Measurements from ENCODE around the gene PSMD14. TPM values are rescaled to one million over a fixed set of nuclear protein-coding genes. Genes with fewer than 3 reads are reported as not detected.

PSMD14 gene
- total and polyA plus RNA-seq, 7 donors = 27.3 to 50.2 (median 38.5) TPM

GRCh38 chr2:161420406-161421074 is 112.3 kb downstream of the PSMD14 start:
- Histone ChIP-seq H3K36me3 (no peaks in the 10 kb centered on the region), H3K27me3 (peaks cover 66 to 100% (median 97%) of the 10 kb centered on the region in 3 donors)
- no peak for TF ChIP-seq POLR2A (IDR thresholded peaks at IDR 0.05)
- no peak for TF ChIP-seq CTCF (IDR thresholded peaks at IDR 0.05)
- TF ChIP-seq POLR2AphosphoS5 (IDR thresholded peaks at IDR 0.05) = no peak
- no peak for TF ChIP-seq EP300 (IDR thresholded peaks at IDR 0.05)

DNA sequence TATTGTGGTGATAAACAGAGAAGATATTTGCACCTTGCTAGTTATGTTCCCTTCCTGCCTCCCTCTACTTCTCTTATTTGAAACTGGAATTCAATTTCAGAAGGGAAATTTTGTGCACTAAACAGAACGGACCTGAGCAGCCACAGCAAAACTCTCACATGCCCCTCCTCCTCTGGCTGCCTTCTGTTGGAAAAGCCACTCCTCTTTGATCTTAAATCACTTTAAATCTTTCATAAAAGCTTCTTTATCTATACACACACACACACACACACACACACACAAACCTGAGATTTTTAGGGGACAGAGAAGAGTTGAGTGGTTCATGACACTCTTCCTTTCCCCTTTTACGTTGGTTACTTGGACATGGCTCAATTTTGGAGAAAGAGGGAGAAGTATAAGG is 113.5 kb downstream of the PSMD14 start:
- Histone ChIP-seq H3K36me3 (no peaks in the 10 kb centered on the region), H3K27ac (no peak overlapping the region), H3K27me3 (peaks cover 62 to 100% (median 97%) of the 10 kb centered on the region in 3 donors), H3K4me3 (no peak overlapping the region), H3K9me3 (no peaks in the 10 kb centered on the region), H3K4me1 (peaks cover 0 to 36% (median 26%) of the 10 kb centered on the region in 4 donors)
- intact Hi-C loops (cut with DNase I) = no loop called here
- 8 to 10% methylated on average over 2 of the region's 2 CpGs for WGBS, 2 donors
- no peak for DNase-seq
- TF ChIP-seq POLR2A (IDR thresholded peaks at IDR 0.05) (no peak), EP300 (IDR thresholded peaks at IDR 0.05) (no peak), CTCF (IDR thresholded peaks at IDR 0.05) (no peak), POLR2AphosphoS5 (IDR thresholded peaks at IDR 0.05) (no peak)

More at GRCh38 chr2:161420406-161421074, 112.3 kb downstream of the PSMD14 start:
- no peak overlapping the region for H3K27ac ChIP-seq
- no peak overlapping the region for H3K4me3 ChIP-seq
- WGBS, 2 donors = 25 to 40% methylated on average over 11 of the region's 11 CpGs
- no peak for DNase-seq
- intact Hi-C loops (cut with DNase I) = no loop called here
- peaks cover 0 to 39% (median 34%) of the 10 kb centered on the region in 4 donors for H3K4me1 ChIP-seq
- H3K9me3 ChIP-seq = no peaks in the 10 kb centered on the region

DNA sequence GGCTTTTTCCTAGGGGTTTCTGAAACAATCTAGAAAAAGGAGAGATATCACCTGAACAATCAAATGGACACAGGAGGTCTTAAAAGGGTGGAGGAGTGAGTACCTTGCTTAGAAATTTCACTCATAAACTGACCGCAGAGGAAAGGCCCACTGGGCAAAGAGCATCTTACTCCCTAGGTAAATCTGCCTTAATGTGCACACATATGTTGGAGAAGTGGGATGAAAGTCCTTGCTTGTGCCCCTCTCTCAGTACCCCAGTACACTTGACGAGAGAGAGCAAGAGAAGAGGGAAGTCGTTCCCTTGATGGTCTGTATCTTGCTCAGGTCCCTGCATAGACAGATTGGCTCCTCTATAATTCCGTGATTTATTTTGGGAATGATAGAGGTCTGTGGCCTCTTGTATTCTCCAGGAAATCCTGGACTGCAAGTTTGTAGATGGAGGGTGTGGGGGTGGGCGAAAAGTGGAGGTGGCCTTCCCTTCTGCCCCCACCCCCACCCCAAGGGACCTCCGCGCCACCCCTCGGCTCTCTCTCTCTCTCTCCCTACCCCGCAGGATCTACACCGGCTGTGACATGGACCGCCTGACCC is 114.7 kb downstream of the PSMD14 start:
- peaks cover 0 to 40% (median 26%) of the 10 kb centered on the region in 4 donors for H3K4me1 ChIP-seq
- H3K27ac ChIP-seq = no peak overlapping the region
- peak overlapping the region in 1 of 4 donors; percentile 2 for H3K4me3 ChIP-seq
- H3K9me3 ChIP-seq = no peaks in the 10 kb centered on the region
- TF ChIP-seq POLR2A (IDR thresholded peaks at IDR 0.05) = no peak
- no peak for TF ChIP-seq EP300 (IDR thresholded peaks at IDR 0.05)
- no peak for TF ChIP-seq POLR2AphosphoS5 (IDR thresholded peaks at IDR 0.05)
- TF ChIP-seq CTCF (IDR thresholded peaks at IDR 0.05) = no peak
- no peaks in the 10 kb centered on the region for H3K36me3 ChIP-seq
- 12 to 14% methylated on average over 11 of the region's 11 CpGs for WGBS, 2 donors
- no peak for DNase-seq
- intact Hi-C loops (cut with DNase I) = no loop called here
- peaks cover 63 to 100% (median 97%) of the 10 kb centered on the region in 3 donors for H3K27me3 ChIP-seq

DNA sequence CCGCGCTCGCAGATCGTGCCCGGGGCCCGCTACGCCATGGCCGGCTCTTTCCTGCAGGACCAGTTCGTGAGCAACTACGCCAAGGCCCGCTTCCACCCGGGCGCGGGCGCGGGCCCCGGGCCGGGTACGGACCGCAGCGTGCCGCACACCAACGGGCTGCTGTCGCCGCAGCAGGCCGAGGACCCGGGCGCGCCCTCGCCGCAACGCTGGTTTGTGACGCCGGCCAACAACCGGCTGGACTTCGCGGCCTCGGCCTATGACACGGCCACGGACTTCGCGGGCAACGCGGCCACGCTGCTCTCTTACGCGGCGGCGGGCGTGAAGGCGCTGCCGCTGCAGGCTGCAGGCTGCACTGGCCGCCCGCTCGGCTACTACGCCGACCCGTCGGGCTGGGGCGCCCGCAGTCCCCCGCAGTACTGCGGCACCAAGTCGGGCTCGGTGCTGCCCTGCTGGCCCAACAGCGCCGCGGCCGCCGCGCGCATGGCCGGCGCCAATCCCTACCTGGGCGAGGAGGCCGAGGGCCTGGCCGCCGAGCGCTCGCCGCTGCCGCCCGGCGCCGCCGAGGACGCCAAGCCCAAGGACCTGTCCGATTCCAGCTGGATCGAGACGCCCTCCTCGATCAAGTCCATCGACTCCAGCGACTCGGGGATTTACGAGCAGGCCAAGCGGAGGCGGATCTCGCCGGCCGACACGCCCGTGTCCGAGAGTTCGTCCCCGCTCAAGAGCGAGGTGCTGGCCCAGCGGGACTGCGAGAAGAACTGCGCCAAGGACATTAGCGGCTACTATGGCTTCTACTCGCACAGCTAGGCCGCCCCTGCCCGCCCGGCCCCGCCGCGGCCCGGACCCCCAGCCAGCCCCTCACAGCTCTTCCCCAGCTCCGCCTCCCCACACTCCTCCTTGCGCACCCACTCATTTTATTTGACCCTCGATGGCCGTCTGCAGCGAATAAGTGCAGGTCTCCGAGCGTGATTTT is 115.5 kb downstream of the PSMD14 start:
- H3K4me3 ChIP-seq = peak overlapping the region in 3 of 4 donors; percentile 2 to 37 (median 35)
- peaks cover 0 to 39% (median 22%) of the 10 kb centered on the region in 4 donors for H3K4me1 ChIP-seq
- intact Hi-C loops (cut with DNase I) = no loop called here
- 3% methylated on average over 125 of the region's 125 CpGs for WGBS, 2 donors
- TF ChIP-seq POLR2A (IDR thresholded peaks at IDR 0.05) (no peak), POLR2AphosphoS5 (IDR thresholded peaks at IDR 0.05) (no peak), EP300 (IDR thresholded peaks at IDR 0.05) (no peak), CTCF (IDR thresholded peaks at IDR 0.05) (no peak)
- peaks cover 66 to 100% (median 96%) of the 10 kb centered on the region in 3 donors for H3K27me3 ChIP-seq
- H3K9me3 ChIP-seq = no peaks in the 10 kb centered on the region
- DNase-seq = no peak
- H3K36me3 ChIP-seq = no peaks in the 10 kb centered on the region
- H3K27ac ChIP-seq = no peak overlapping the region
